Measurements from ENCODE around the gene GRIP1. TPM values are rescaled to one million over a fixed set of nuclear protein-coding genes. Genes with fewer than 3 reads are reported as not detected.

Gene GRIP1
- total RNA-seq, 2 donors from 2014 or later = 5.2 to 19.5 TPM

DNA sequence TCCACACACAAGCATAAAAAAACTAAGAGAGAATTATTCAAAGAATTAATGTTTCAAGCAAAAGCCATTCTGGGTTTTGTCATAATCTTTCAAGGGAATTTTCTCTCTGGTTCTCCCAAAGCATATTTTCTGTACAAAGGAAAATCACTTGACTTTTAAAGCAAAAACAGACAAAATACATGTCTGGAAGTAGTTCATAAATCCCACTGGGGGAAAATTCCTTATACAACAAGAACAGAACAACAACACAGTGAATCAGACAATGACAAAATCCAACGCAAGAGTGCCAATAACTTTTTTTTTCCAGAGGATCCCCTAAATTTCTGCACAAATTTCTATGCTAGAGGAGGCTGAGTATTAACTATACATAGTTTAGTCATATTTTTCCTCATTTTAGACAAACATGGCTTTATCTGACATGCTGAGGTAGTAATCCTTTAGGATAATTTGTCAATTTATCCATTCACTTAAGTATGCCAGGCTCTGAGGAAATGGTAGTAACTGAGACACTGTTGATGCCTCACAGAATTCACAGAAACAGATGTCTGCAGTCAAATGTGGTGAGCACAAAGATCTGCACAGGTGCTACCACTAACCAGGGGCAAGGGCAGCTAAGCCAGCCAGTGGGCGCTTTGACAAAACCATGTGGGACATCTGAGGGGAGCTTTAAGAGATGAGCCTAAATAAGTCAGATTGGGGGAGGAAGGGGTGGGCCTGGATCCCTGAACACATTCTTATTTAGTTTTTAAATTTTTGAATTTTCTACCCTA lies 38.0 kb downstream of the GRIP1 start:
- Histone ChIP-seq H3K36me3 (no peaks in the 10 kb centered on the region), H3K27me3 (replicated peaks; ENCODE audit: insufficient read depth) (no peaks in the 10 kb centered on the region), H3K4me3 (no peak overlapping the region), H3K4me1 (replicated peaks) (no peaks in the 10 kb centered on the region), H3K9me3 (no peaks in the 10 kb centered on the region), H3K27ac (no peak overlapping the region)
- no peak for DNase-seq (ENCODE audit: low spot score)
- intact Hi-C loops (cut with DNase I) = no loop called here
- WGBS = 85% methylated on average over 2 of the region's 2 CpGs
- TF ChIP-seq POLR2AphosphoS5 (IDR thresholded peaks at IDR 0.05) (no peak), POLR2A (IDR thresholded peaks at IDR 0.05) (no peak)
- TF ChIP-seq, protein P1, sequence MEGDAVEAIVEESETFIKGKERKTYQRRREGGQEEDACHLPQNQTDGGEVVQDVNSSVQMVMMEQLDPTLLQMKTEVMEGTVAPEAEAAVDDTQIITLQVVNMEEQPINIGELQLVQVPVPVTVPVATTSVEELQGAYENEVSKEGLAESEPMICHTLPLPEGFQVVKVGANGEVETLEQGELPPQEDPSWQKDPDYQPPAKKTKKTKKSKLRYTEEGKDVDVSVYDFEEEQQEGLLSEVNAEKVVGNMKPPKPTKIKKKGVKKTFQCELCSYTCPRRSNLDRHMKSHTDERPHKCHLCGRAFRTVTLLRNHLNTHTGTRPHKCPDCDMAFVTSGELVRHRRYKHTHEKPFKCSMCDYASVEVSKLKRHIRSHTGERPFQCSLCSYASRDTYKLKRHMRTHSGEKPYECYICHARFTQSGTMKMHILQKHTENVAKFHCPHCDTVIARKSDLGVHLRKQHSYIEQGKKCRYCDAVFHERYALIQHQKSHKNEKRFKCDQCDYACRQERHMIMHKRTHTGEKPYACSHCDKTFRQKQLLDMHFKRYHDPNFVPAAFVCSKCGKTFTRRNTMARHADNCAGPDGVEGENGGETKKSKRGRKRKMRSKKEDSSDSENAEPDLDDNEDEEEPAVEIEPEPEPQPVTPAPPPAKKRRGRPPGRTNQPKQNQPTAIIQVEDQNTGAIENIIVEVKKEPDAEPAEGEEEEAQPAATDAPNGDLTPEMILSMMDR (IDR thresholded peaks at IDR 0.05) = no peak

DNA sequence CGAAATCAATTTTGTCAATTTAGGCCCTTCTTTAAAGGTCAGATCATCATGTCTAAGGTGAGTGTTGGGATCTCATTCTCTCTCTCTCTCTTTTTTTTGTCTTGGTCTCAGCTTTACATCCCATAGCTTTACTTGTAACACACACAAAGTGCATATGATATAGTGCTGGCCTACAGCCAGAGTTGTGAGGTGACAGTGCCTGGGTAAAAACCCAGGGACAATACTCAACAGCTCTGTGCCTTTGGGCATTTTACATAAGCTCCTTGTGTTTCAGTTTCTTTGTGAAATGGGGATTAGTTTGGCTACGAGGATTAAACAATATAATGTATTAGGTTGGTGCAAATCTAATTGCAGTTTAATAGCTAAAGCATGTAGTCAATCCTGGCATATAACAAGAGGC lies 40.2 kb downstream of the GRIP1 start:
- 81% methylated on average over 2 of the region's 2 CpGs for WGBS
- H3K4me1 ChIP-seq (replicated peaks) = no peaks in the 10 kb centered on the region
- TF ChIP-seq POLR2A (IDR thresholded peaks at IDR 0.05) (no peak), POLR2AphosphoS5 (IDR thresholded peaks at IDR 0.05) (no peak)
- TF ChIP-seq, protein P1 (IDR thresholded peaks at IDR 0.05) = no peak

DNA sequence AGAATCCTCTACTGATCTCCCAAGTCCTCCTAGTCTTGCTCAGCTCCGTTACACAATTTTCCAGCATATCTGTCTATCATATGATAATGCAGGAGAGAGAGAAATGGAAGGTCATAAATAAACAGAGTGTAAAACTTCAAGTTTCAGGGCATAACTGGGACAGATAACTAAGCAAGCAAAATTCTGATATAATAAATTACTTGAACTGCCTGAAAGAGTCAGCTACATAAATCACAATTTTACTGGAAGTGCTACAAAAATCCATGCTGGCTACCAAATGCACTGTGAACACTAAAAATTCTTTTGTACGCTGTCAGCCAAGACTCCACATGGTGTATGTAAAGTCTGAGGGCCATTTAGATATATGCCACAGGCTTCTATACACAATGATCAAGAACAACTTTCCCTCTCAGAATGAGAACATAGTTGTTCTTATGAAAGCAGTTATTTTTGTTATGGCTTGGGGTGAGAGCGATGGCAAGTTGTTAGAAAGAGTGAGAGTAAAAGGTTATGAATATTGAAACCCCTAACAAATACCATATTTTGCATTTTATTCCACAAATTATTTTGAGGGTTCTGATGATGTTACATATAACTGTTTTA lies 41.1 kb downstream of the GRIP1 start:
- Histone ChIP-seq H3K27me3 (replicated peaks; ENCODE audit: insufficient read depth) (no peaks in the 10 kb centered on the region), H3K9me3 (no peaks in the 10 kb centered on the region), H3K36me3 (no peaks in the 10 kb centered on the region), H3K27ac (no peak overlapping the region), H3K4me1 (replicated peaks) (no peaks in the 10 kb centered on the region), H3K4me3 (no peak overlapping the region)
- no peak for TF ChIP-seq POLR2AphosphoS5 (IDR thresholded peaks at IDR 0.05)
- no peak for TF ChIP-seq POLR2A (IDR thresholded peaks at IDR 0.05)
- TF ChIP-seq, protein P1 (IDR thresholded peaks at IDR 0.05) = no peak
- no peak for DNase-seq (ENCODE audit: low spot score)
- WGBS = 72% methylated on average over 3 of the region's 3 CpGs
- intact Hi-C loops (cut with DNase I) = no loop called here

More for the DNA sequence above, 40.2 kb downstream of the GRIP1 start:
- no peak overlapping the region for H3K27ac ChIP-seq
- DNase-seq (ENCODE audit: low spot score) = no peak
- intact Hi-C loops (cut with DNase I) = no loop called here
- H3K9me3 ChIP-seq = no peaks in the 10 kb centered on the region
- H3K4me3 ChIP-seq = no peak overlapping the region
- no peaks in the 10 kb centered on the region for H3K36me3 ChIP-seq
- H3K27me3 ChIP-seq (replicated peaks; ENCODE audit: insufficient read depth) = no peaks in the 10 kb centered on the region

DNA sequence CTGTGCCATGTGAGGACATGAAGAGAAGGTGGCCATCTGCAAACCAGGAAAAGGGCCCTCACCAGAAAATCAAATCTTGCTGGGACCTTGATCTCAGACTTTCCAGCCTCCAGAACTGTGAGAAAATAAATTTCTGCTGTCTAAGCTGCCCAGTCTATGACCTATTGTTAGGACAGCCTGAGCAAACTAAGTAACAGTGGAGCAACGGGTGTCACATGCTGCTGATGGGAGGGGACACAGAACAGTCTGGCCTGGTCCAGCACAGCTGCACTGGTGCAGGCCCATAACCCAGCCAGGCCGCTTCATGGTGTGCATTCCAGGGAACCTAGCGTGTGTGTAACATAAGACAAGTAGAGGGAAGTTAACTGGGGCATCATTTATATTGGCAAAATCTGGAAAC lies 42.1 kb downstream of the GRIP1 start:
- no peaks in the 10 kb centered on the region for H3K36me3 ChIP-seq
- TF ChIP-seq, protein P1 (IDR thresholded peaks at IDR 0.05) = no peak
- no peak for TF ChIP-seq POLR2A (IDR thresholded peaks at IDR 0.05)
- TF ChIP-seq POLR2AphosphoS5 (IDR thresholded peaks at IDR 0.05) = no peak
- no peak overlapping the region for H3K4me3 ChIP-seq
- no peaks in the 10 kb centered on the region for H3K9me3 ChIP-seq
- intact Hi-C loops (cut with DNase I) = no loop called here
- DNase-seq (ENCODE audit: low spot score) = no peak
- no peaks in the 10 kb centered on the region for H3K27me3 ChIP-seq (replicated peaks; ENCODE audit: insufficient read depth)
- WGBS = 66% methylated on average over 3 of the region's 3 CpGs
- H3K4me1 ChIP-seq (replicated peaks) = no peaks in the 10 kb centered on the region
- H3K27ac ChIP-seq = no peak overlapping the region

DNA sequence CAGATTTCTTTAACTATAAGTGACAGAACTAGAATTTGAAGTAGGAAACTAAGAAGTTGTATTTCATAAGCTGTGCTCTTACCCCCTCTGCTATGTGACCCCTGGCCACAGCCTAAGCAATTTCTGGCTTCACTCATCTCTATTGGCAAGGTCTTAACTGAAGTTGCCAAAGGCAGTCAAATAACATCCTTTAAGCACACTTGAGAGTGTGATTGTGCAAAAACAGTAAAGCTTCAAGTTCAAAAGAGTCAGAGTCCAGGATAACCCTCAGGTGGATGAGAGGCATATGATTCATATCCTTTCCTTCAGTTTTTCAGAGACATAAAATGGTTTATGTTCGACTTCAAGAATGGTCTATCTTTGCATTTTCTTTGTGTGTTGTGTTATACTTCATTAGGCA lies 45.2 kb downstream of the GRIP1 start:
- H3K27me3 ChIP-seq (replicated peaks; ENCODE audit: insufficient read depth) = no peaks in the 10 kb centered on the region
- no peak overlapping the region for H3K27ac ChIP-seq
- H3K4me1 ChIP-seq (replicated peaks) = no peaks in the 10 kb centered on the region
- TF ChIP-seq POLR2A (IDR thresholded peaks at IDR 0.05) (no peak), POLR2AphosphoS5 (IDR thresholded peaks at IDR 0.05) (no peak)
- TF ChIP-seq, protein P1 (IDR thresholded peaks at IDR 0.05) = no peak
- 38% methylated on average over 1 of the region's 1 CpG for WGBS
- no peaks in the 10 kb centered on the region for H3K9me3 ChIP-seq
- no peaks in the 10 kb centered on the region for H3K36me3 ChIP-seq
- no peak overlapping the region for H3K4me3 ChIP-seq
- no peak for DNase-seq (ENCODE audit: low spot score)
- intact Hi-C loops (cut with DNase I) = no loop called here

Measured in prostate gland (tissue), 2 donors.